Liver (tissue), 9 donors: ENCODE measurements around the gene ATP6V0D1. TPM values are rescaled to one million over a fixed set of nuclear protein-coding genes. Genes with fewer than 3 reads are reported as not detected.

Experiments
- DNase-seq: peaks from one replicate; pipeline ENCODE4 v3.0.0-alpha.2; 2017; ENCODE audit warnings: low spot score
- H3K27ac ChIP-seq, 2 donors: one replicate each; pipeline ENCODE4 v1.7.0; 2013; ENCODE audit warnings: inconsistent platforms in 2 of 2, low read length in 2 of 2, control low read depth in 1 of 2, low read depth in 1 of 2, mild to moderate bottlenecking in 1 of 2
- H3K27me3 ChIP-seq, 4 donors: one replicate each; pipeline versions ENCODE4 v1.6.1 to v1.7.0; 2013; ENCODE audit warnings: low read length in 3 of 4, inconsistent platforms in 1 of 4, mild to moderate bottlenecking in 1 of 4, moderate library complexity in 1 of 4; ENCODE audit not compliant: control insufficient read depth in 4 of 4, insufficient read depth in 4 of 4
- H3K36me3 ChIP-seq, 4 donors: one replicate each; pipeline versions ENCODE4 v1.6.1 to v1.7.0; 2013; ENCODE audit warnings: low read length in 3 of 4, mild to moderate bottlenecking in 3 of 4, low read depth in 1 of 4, moderate library complexity in 1 of 4; ENCODE audit not compliant: control insufficient read depth in 4 of 4, insufficient read depth in 3 of 4
- H3K4me1 ChIP-seq, 4 donors: one replicate each; pipeline versions ENCODE4 v1.6.1 to v1.7.0; 2013; ENCODE audit warnings: low read length in 3 of 4, mild to moderate bottlenecking in 3 of 4, moderate library complexity in 1 of 4; ENCODE audit not compliant: control insufficient read depth in 4 of 4, insufficient read depth in 4 of 4
- H3K4me3 ChIP-seq, 3 donors: one replicate each; pipeline versions ENCODE4 v1.6.1 to v1.7.0; 2013; ENCODE audit warnings: low read length in 3 of 3, control low read depth in 1 of 3, low read depth in 1 of 3, mild to moderate bottlenecking in 1 of 3
- H3K9ac ChIP-seq, 2 donors: one replicate each; pipeline ENCODE4 v1.7.0; 2013; ENCODE audit warnings: low read length in 2 of 2, mild to moderate bottlenecking in 2 of 2, moderate library complexity in 2 of 2, control low read depth in 1 of 2, low read depth in 1 of 2
- H3K9me3 ChIP-seq, 4 donors: one replicate each; pipeline versions ENCODE4 v1.6.1 to v1.7.0; 2013; ENCODE audit warnings: low read length in 3 of 4; ENCODE audit not compliant: control insufficient read depth in 4 of 4
- EGR1 ChIP-seq, 2 donors: IDR thresholded peaks; 2 replicates each; pipeline ENCODE4 v1.6.1; 2016 to 2018; ENCODE audit warnings: antibody characterized with exemption in 2 of 2, low read depth in 2 of 2
- FOXA1 ChIP-seq: IDR thresholded peaks from 2 replicates; pipeline ENCODE4 v1.6.1; 2016; ENCODE audit warnings: antibody characterized with exemption
- GABPA ChIP-seq, 2 donors: IDR thresholded peaks in 1 of 2; conservative IDR thresholded peaks in 1 of 2; 2 replicates each; pipeline ENCODE4 v1.6.1; 2016; ENCODE audit warnings: antibody characterized with exemption in 2 of 2, mild to moderate bottlenecking in 1 of 2, moderate library complexity in 1 of 2
- HNF4G ChIP-seq: IDR thresholded peaks from 2 replicates; pipeline ENCODE4 v1.6.1; 2016; ENCODE audit warnings: antibody characterized with exemption
- NR2F2 ChIP-seq: IDR thresholded peaks from 2 replicates; pipeline ENCODE4 v1.6.1; 2016; ENCODE audit warnings: antibody characterized with exemption
- RAD21 ChIP-seq, 2 donors: IDR thresholded peaks; 2 replicates each; pipeline ENCODE4 v1.6.1; 2016; ENCODE audit warnings: antibody characterized with exemption in 2 of 2, mild to moderate bottlenecking in 2 of 2
- SP1 ChIP-seq: IDR thresholded peaks from 2 replicates; pipeline ENCODE4 v1.6.1; 2018; ENCODE audit warnings: antibody characterized with exemption, mild to moderate bottlenecking
- TAF1 ChIP-seq: conservative IDR thresholded peaks from 2 replicates; pipeline ENCODE4 v1.6.1; 2016; ENCODE audit warnings: antibody characterized with exemption, mild to moderate bottlenecking
- WGBS: extraction: QIAGEN DNeasy Blood & Tissue Kit; methylation state at CpG from one replicate; pipeline ENCODE4 v1.1.7; 2013; 5-methylcytosine and 5-hydroxymethylcytosine counted together
- polyA plus RNA-seq, 2 donors: library from polyadenylated mRNA; stranded (reverse) in 1 of 2; unstranded in 1 of 2; fragments of 200-250 nt in 1 of 2; fragments of >200 nt in 1 of 2; fragmentation: Nextera tagmentation in 1 of 2; extraction: Ambion mirVana in 1 of 2; gene quantifications; one replicate each; pipeline versions ENCODE4 v1.2.1 to v1.2.3, GENCODE V29; 2013 to 2015
- total RNA-seq, 2 donors: library from RNA; depleted of rRNA; stranded (reverse); fragments of >200 nt; gene quantifications; one replicate each; pipeline ENCODE4 v1.2.3, GENCODE V29; 2014
- TF ChIP-seq, protein P1 (sequence below): IDR thresholded peaks from 2 replicates; pipeline ENCODE4 v1.6.1; 2016; ENCODE audit warnings: antibody characterized with exemption, mild to moderate bottlenecking
- TF ChIP-seq, protein P2 (sequence below): IDR thresholded peaks from 2 replicates; pipeline ENCODE4 v1.6.1; 2016; ENCODE audit warnings: antibody characterized with exemption
- TF ChIP-seq, protein P3 (sequence below): fragments of 150-350 bp; IDR thresholded peaks from 2 replicates; pipeline ENCODE4 v1.5.1; 2017; ENCODE audit warnings: improper control_type of control experiment, low read depth, low read length; ENCODE audit not compliant: missing input control
- TF ChIP-seq, protein P4 (sequence below): IDR thresholded peaks from 2 replicates; pipeline ENCODE4 v1.6.1; 2016; ENCODE audit warnings: antibody characterized with exemption
- donor health status: healthy.
- donor health status: healthy.
- donor health status: healthy.
- donor health status: healthy.
- donor health status: healthy.

The ATP6V0D1 gene
- total and polyA plus RNA-seq, 4 donors, result 47.6 to 80.2 (median 66.6) TPM

DNA sequence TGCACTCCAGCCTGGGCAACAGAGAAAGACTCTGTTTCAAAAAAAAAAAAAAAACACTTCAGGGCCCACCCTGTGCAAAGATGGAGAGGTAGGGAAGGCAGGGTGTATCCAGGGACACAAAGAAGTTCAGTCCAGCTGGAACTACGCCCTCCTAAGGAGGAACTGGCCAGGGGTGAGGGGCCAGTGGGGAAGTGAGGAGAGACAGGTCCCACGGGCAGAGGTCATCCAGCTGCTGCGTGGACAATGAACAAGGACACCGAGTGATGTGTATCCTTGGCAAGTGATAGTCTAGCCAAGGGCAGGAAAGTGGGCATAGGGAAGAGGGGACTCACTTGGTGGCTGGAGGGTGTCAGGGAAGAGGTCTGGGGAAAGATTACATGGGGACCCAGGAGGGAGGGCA lies 38.3 kb upstream of the ATP6V0D1 start:
- no peak for TF ChIP-seq HNF4G
- TF ChIP-seq RAD21 (IDR thresholded peaks at IDR 0.05), result no peak
- TF ChIP-seq, protein P1, sequence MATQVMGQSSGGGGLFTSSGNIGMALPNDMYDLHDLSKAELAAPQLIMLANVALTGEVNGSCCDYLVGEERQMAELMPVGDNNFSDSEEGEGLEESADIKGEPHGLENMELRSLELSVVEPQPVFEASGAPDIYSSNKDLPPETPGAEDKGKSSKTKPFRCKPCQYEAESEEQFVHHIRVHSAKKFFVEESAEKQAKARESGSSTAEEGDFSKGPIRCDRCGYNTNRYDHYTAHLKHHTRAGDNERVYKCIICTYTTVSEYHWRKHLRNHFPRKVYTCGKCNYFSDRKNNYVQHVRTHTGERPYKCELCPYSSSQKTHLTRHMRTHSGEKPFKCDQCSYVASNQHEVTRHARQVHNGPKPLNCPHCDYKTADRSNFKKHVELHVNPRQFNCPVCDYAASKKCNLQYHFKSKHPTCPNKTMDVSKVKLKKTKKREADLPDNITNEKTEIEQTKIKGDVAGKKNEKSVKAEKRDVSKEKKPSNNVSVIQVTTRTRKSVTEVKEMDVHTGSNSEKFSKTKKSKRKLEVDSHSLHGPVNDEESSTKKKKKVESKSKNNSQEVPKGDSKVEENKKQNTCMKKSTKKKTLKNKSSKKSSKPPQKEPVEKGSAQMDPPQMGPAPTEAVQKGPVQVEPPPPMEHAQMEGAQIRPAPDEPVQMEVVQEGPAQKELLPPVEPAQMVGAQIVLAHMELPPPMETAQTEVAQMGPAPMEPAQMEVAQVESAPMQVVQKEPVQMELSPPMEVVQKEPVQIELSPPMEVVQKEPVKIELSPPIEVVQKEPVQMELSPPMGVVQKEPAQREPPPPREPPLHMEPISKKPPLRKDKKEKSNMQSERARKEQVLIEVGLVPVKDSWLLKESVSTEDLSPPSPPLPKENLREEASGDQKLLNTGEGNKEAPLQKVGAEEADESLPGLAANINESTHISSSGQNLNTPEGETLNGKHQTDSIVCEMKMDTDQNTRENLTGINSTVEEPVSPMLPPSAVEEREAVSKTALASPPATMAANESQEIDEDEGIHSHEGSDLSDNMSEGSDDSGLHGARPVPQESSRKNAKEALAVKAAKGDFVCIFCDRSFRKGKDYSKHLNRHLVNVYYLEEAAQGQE, result no peak
- no peak for TF ChIP-seq SP1
- no peak for TF ChIP-seq FOXA1
- TF ChIP-seq, protein P2, sequence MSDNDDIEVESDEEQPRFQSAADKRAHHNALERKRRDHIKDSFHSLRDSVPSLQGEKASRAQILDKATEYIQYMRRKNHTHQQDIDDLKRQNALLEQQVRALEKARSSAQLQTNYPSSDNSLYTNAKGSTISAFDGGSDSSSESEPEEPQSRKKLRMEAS, result no peak
- TF ChIP-seq EGR1 (IDR thresholded peaks at IDR 0.05; ENCODE audit: low read depth in 2 of 2), result no peak
- no peak for TF ChIP-seq TAF1
- TF ChIP-seq NR2F2, result no peak
- TF ChIP-seq, protein P3, sequence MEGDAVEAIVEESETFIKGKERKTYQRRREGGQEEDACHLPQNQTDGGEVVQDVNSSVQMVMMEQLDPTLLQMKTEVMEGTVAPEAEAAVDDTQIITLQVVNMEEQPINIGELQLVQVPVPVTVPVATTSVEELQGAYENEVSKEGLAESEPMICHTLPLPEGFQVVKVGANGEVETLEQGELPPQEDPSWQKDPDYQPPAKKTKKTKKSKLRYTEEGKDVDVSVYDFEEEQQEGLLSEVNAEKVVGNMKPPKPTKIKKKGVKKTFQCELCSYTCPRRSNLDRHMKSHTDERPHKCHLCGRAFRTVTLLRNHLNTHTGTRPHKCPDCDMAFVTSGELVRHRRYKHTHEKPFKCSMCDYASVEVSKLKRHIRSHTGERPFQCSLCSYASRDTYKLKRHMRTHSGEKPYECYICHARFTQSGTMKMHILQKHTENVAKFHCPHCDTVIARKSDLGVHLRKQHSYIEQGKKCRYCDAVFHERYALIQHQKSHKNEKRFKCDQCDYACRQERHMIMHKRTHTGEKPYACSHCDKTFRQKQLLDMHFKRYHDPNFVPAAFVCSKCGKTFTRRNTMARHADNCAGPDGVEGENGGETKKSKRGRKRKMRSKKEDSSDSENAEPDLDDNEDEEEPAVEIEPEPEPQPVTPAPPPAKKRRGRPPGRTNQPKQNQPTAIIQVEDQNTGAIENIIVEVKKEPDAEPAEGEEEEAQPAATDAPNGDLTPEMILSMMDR, result no peak
- TF ChIP-seq, protein P4, sequence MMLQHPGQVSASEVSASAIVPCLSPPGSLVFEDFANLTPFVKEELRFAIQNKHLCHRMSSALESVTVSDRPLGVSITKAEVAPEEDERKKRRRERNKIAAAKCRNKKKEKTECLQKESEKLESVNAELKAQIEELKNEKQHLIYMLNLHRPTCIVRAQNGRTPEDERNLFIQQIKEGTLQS, result no peak
- no peak for TF ChIP-seq GABPA (IDR thresholded peaks at IDR 0.05 in 1 of 2, conservative IDR thresholded peaks at IDR 0.05 in 1 of 2)
- H3K9me3 ChIP-seq, result no peaks in the 10 kb centered on the region

DNA sequence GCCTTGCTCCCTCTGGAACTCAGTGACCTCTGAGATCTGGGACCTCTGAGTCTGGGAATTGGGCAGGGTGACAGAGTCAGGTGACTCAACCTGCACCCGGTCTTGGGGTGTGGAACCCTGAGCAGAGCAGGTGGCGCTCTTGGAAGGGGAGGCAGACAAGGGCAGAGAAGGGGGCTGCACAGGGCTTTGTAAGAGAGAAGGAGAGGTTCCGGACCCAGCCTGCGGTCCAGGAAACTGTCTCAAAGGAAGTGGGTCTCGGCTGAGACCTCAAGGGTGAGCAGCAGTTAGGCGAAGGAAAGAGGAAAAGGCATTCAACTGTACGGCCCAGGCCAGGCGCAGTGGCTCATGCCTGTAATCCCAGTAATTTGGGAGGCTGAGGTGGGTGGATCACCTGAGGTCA lies 37.7 kb upstream of the ATP6V0D1 start:
- TF ChIP-seq FOXA1, result no peak
- TF ChIP-seq, protein P3, result no peak
- no peak for DNase-seq
- no peaks in the 10 kb centered on the region for H3K36me3 ChIP-seq
- H3K9ac ChIP-seq, result no peak overlapping the region
- H3K4me1 ChIP-seq, result peaks cover 0 to 12% (median 8%) of the 10 kb centered on the region in 4 donors
- H3K4me3 ChIP-seq, result no peak overlapping the region
- H3K9me3 ChIP-seq, result no peaks in the 10 kb centered on the region
- no peak overlapping the region for H3K27ac ChIP-seq
- WGBS, result 79% methylated on average over 8 of the region's 8 CpGs
- no peaks in the 10 kb centered on the region for H3K27me3 ChIP-seq

More for the DNA sequence above, 38.3 kb upstream of the ATP6V0D1 start:
- no peak overlapping the region for H3K4me3 ChIP-seq
- no peaks in the 10 kb centered on the region for H3K36me3 ChIP-seq
- no peak for DNase-seq
- peaks cover 0 to 17% (median 13%) of the 10 kb centered on the region in 4 donors for H3K4me1 ChIP-seq
- H3K27me3 ChIP-seq, result no peaks in the 10 kb centered on the region
- H3K27ac ChIP-seq, result no peak overlapping the region
- H3K9ac ChIP-seq, result no peak overlapping the region
- 47% methylated on average over 4 of the region's 4 CpGs for WGBS
